Prostate gland (tissue), 2 donors: Measurements from ENCODE around the gene ADORA2A.

Experiments used
- POLR2A ChIP-seq: fragments of 450-650 bp; IDR thresholded peaks from one replicate; pipeline ENCODE4 v1.6.1; 2016; ENCODE audit warnings: antibody characterized with exemption, mild to moderate bottlenecking
- POLR2AphosphoS5 ChIP-seq: sonication (generic); formaldehyde crosslinking; IDR thresholded peaks from one replicate; pipeline ENCODE4 v1.6.1; 2017; ENCODE audit warnings: antibody characterized with exemption
- TF ChIP-seq, protein P1 (sequence below), 4 experiments: fragments of 200-600 bp in 2 of 4; fragments of 450-650 bp in 2 of 4; sonication (generic) in 2 of 4; IDR thresholded peaks; 1 replicate in 3 of 4; 2 replicates in 1 of 4; pipeline ENCODE4 v1.5.1; 2016 to 2019; ENCODE audit warnings: antibody characterized with exemption in 4 of 4, mild to moderate bottlenecking in 2 of 4, moderate library complexity in 2 of 4

DNA sequence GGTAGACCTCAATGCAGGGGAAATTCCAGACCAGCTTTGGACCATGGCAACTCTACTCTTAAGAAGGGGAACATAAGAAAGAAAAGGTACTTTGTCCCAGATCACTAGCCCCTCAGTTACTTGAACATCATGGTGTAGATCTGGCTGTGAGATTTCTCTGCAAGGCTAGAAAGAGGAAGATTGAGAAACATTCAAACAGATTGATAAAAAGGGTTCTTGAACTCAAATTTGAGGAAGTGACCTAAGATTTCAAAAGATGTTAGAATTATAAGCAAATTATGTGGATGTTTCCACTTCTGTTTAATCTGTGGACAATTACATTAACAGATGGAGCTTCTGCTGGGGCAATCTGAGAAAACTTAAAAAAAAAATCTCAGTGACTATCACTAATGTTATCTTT, 45.9 kb downstream of the ADORA2A start:
- TF ChIP-seq, protein P1, sequence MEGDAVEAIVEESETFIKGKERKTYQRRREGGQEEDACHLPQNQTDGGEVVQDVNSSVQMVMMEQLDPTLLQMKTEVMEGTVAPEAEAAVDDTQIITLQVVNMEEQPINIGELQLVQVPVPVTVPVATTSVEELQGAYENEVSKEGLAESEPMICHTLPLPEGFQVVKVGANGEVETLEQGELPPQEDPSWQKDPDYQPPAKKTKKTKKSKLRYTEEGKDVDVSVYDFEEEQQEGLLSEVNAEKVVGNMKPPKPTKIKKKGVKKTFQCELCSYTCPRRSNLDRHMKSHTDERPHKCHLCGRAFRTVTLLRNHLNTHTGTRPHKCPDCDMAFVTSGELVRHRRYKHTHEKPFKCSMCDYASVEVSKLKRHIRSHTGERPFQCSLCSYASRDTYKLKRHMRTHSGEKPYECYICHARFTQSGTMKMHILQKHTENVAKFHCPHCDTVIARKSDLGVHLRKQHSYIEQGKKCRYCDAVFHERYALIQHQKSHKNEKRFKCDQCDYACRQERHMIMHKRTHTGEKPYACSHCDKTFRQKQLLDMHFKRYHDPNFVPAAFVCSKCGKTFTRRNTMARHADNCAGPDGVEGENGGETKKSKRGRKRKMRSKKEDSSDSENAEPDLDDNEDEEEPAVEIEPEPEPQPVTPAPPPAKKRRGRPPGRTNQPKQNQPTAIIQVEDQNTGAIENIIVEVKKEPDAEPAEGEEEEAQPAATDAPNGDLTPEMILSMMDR (IDR thresholded peaks at IDR 0.05): no peak
- TF ChIP-seq POLR2A (no peak), POLR2AphosphoS5 (no peak)
